GM23338 (cell line): Measurements from ENCODE around the gene ADCY5. TPM values are rescaled to one million over a fixed set of nuclear protein-coding genes. Genes with fewer than 3 reads are reported as not detected.

ENCODE experiments used
- ATAC-seq: fragments of 200-7000 bp; cut with Tn5 transposase; 3 replicates; pipeline ENCODE4 v1.9.1; 2020
- DNase-seq: peaks from one replicate; pipeline ENCODE4 v3.0.0-alpha.2; 2015; ENCODE audit warnings: low spot score
- H2AFZ ChIP-seq: fragments of 200-600 bp; sonication (generic); 2 replicates; pipeline ENCODE4 v1.8.0; 2016; ENCODE audit warnings: antibody characterized with exemption, mild to moderate bottlenecking, moderate library complexity
- H3F3A ChIP-seq: fragments of 200-600 bp; sonication (generic); replicated peaks from 2 replicates; pipeline ENCODE4 v1.8.0; 2017; ENCODE audit warnings: antibody characterized with exemption, mixed run types, low read depth
- H3K27ac ChIP-seq: fragments of 200-600 bp; sonication (generic); 2 replicates; pipeline ENCODE4 v1.6.1; 2016; ENCODE audit warnings: low read depth
- H3K27me3 ChIP-seq: fragments of 200-600 bp; sonication (generic); 2 replicates; pipeline ENCODE4 v1.8.0; 2016; ENCODE audit warnings: mild to moderate bottlenecking, mixed run types, moderate library complexity; ENCODE audit not compliant: insufficient read depth
- H3K36me3 ChIP-seq: fragments of 200-600 bp; sonication (generic); 2 replicates; pipeline ENCODE4 v1.8.0; 2016; ENCODE audit warnings: mild to moderate bottlenecking; ENCODE audit not compliant: insufficient read depth
- H3K4me1 ChIP-seq: fragments of 200-600 bp; sonication (generic); 2 replicates; pipeline ENCODE4 v1.8.0; 2016; ENCODE audit warnings: mild to moderate bottlenecking, moderate library complexity; ENCODE audit not compliant: insufficient read depth
- H3K4me2 ChIP-seq: fragments of 200-600 bp; sonication (generic); 2 replicates; pipeline ENCODE4 v1.7.1; 2017; ENCODE audit warnings: mixed run types
- H3K4me3 ChIP-seq: fragments of 200-600 bp; sonication (generic); 2 replicates; pipeline ENCODE4 v1.6.1; 2016; ENCODE audit warnings: mixed run types
- H3K79me2 ChIP-seq: fragments of 200-600 bp; sonication (generic); replicated peaks from 2 replicates; pipeline ENCODE4 v1.8.0; 2017; ENCODE audit warnings: mild to moderate bottlenecking; ENCODE audit not compliant: insufficient read depth
- H3K9me2 ChIP-seq: fragments of 200-600 bp; sonication (generic); 2 replicates; pipeline ENCODE4 v1.8.0; 2017; ENCODE audit not compliant: insufficient read depth
- H4K20me1 ChIP-seq: fragments of 200-600 bp; sonication (generic); replicated peaks from 2 replicates; pipeline ENCODE4 v1.8.0; 2017; ENCODE audit warnings: mild to moderate bottlenecking; ENCODE audit not compliant: insufficient read depth
- H3K27ac Mint-ChIP-seq: 2 replicates; pipeline ENCODE4 v1.8.0; 2020; ENCODE audit warnings: inconsistent platforms, mild to moderate bottlenecking, moderate library complexity, mixed read lengths
- H3K27me3 Mint-ChIP-seq: 3 replicates; pipeline ENCODE4 v1.8.0; 2022; ENCODE audit warnings: low read depth, mild to moderate bottlenecking, moderate library complexity, mixed read lengths, inconsistent platforms; ENCODE audit not compliant: insufficient read depth, poor library complexity
- H3K36me3 Mint-ChIP-seq: 3 replicates; pipeline ENCODE4 v1.8.0; 2021; ENCODE audit warnings: low read depth, mild to moderate bottlenecking, inconsistent platforms, moderate library complexity, mixed read lengths
- H3K4me1 Mint-ChIP-seq: 3 replicates; pipeline ENCODE4 v1.8.0; 2020; ENCODE audit warnings: mild to moderate bottlenecking, inconsistent platforms, mixed read lengths
- H3K4me3 Mint-ChIP-seq: 3 replicates; pipeline ENCODE4 v1.8.0; 2021; ENCODE audit warnings: moderate library complexity, mild to moderate bottlenecking, inconsistent platforms, mixed read lengths
- H3K9me3 Mint-ChIP-seq: 3 replicates; pipeline ENCODE4 v1.8.0; 2020; ENCODE audit warnings: moderate library complexity, mild to moderate bottlenecking, inconsistent platforms, mixed read lengths
- ETS1 ChIP-seq: IDR thresholded peaks from 2 replicates; pipeline ENCODE4 v1.6.1; 2016; ENCODE audit warnings: antibody characterized with exemption
- EZH2 ChIP-seq: fragments of 200-600 bp; sonication (generic); IDR thresholded peaks from one replicate; pipeline ENCODE4 v1.8.0; 2017; ENCODE audit warnings: antibody characterized with exemption, mild to moderate bottlenecking, low read depth; ENCODE audit not compliant: unreplicated experiment
- JUNB ChIP-seq: IDR thresholded peaks from one replicate; pipeline ENCODE4 v1.6.1; 2016; ENCODE audit warnings: antibody characterized with exemption; ENCODE audit not compliant: unreplicated experiment
- NANOG ChIP-seq: IDR thresholded peaks from 2 replicates; pipeline ENCODE4 v1.6.1; 2016; ENCODE audit warnings: antibody characterized with exemption, borderline replicate concordance
- POLR2AphosphoS5 ChIP-seq: IDR thresholded peaks from 2 replicates; pipeline ENCODE4 v1.6.1; 2016; ENCODE audit warnings: antibody characterized with exemption, low read depth
- ZNF114 ChIP-seq: fragments of 250-450 bp; sonication (Bioruptor Pico); IDR thresholded peaks from 2 replicates; pipeline ENCODE4 v1.5.0; 2020; ENCODE audit warnings: mild to moderate bottlenecking, moderate library complexity
- ZNF462 ChIP-seq: fragments of 250-450 bp; sonication (Bioruptor Pico); IDR thresholded peaks from 2 replicates; pipeline ENCODE4 v1.5.0; 2020; ENCODE audit warnings: mild to moderate bottlenecking, moderate library complexity
- polyA plus RNA-seq: library from polyadenylated mRNA; unstranded; fragments of >200 nt; fragmentation: Nextera tagmentation; extraction: Ambion mirVana; gene quantifications from 2 replicates; pipeline ENCODE4 v1.2.1, GENCODE V29; 2016
- total RNA-seq: library from RNA; depleted of rRNA; stranded (reverse); fragments of >200 nt; shearing (Covaris generic); gene quantifications from 2 replicates; pipeline ENCODE4 v1.2.3, GENCODE V29; 2014

The ADCY5 gene
- total and polyA plus RNA-seq, 2 experiments from 2014 or later: 3.5 to 10.2 TPM

- Histone ChIP-seq H2AFZ (no peak overlapping the region), H3K27me3 (no peaks in the 10 kb centered on the region), H3K9me2 (no peaks in the 10 kb centered on the region; the same call in 1 of the 2 replicates), H3K4me1 (peaks cover 9% of the 10 kb centered on the region), H3K36me3 (no peaks in the 10 kb centered on the region), H3F3A (no peaks in the 10 kb centered on the region), H4K20me1 (no peaks in the 10 kb centered on the region), H3K4me3 (no peak overlapping the region), H3K27ac (no peak overlapping the region), H3K79me2 (no peaks in the 10 kb centered on the region), H3K4me2 (no peak overlapping the region)
- DNase-seq (no peak), ATAC-seq (no peak)
- H3K9me3 Mint-ChIP-seq: no peaks in the 10 kb centered on the region
- no peak overlapping the region for H3K4me3 Mint-ChIP-seq
- peaks cover 39% of the 10 kb centered on the region for H3K4me1 Mint-ChIP-seq
- H3K27me3 Mint-ChIP-seq: peaks cover 6% of the 10 kb centered on the region
- H3K36me3 Mint-ChIP-seq: no peaks in the 10 kb centered on the region
- TF ChIP-seq ZNF462 (CRISPR knock-in tag) (no peak), JUNB (no peak), EZH2 (no peak), ZNF114 (CRISPR knock-in tag) (no peak), POLR2AphosphoS5 (no peak), ETS1 (no peak), NANOG (no peak)
- no peak overlapping the region for H3K27ac Mint-ChIP-seq
Observed at GRCh38 chr3:123385001-123385401, 63.9 kb downstream of the ADCY5 start.
